Measurements from ENCODE around the gene FAM110A.

DNA sequence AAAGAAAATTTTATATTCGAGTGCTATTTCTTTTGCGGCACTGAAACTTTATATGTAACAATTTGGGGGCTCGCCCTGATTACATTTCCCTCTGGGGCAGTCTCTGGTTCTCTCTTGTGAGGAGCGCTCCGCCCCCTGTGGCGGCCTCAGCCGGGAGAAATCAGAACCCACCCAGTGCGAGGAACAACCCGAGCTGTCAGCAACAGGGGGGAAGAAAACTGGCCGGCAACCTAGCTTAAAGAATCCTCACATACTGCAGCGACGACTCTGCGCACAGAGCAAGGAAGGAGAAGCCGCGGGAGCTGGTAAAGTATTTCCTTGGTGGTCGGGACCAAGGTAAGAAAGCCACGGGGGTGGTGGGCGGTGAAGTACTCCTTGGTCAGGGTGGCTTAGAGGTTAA lies 41.3 kb upstream of the FAM110A start:
- TF ChIP-seq POLR2A (IDR thresholded peaks at IDR 0.05) = no peak
- TF ChIP-seq, protein P1, sequence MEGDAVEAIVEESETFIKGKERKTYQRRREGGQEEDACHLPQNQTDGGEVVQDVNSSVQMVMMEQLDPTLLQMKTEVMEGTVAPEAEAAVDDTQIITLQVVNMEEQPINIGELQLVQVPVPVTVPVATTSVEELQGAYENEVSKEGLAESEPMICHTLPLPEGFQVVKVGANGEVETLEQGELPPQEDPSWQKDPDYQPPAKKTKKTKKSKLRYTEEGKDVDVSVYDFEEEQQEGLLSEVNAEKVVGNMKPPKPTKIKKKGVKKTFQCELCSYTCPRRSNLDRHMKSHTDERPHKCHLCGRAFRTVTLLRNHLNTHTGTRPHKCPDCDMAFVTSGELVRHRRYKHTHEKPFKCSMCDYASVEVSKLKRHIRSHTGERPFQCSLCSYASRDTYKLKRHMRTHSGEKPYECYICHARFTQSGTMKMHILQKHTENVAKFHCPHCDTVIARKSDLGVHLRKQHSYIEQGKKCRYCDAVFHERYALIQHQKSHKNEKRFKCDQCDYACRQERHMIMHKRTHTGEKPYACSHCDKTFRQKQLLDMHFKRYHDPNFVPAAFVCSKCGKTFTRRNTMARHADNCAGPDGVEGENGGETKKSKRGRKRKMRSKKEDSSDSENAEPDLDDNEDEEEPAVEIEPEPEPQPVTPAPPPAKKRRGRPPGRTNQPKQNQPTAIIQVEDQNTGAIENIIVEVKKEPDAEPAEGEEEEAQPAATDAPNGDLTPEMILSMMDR (IDR thresholded peaks at IDR 0.05) = no peak
